GM20000 (cell line): ENCODE measurements around the gene CRELD2.
A peak's percentile ranks its signal among the peaks of the same experiment; 100 is the strongest.

ENCODE experiments used
- DNase-seq: peaks from one replicate; pipeline ENCODE4 v3.0.0; 2012; ENCODE audit warnings: low spot score
- TF ChIP-seq, protein P1 (sequence below): IDR thresholded peaks from 2 replicates; pipeline ENCODE4 v1.5.1; 2012; ENCODE audit warnings: mild to moderate bottlenecking, control low read depth; ENCODE audit errors: extremely low read depth, missing control alignments

CRELD2 gene

DNA sequence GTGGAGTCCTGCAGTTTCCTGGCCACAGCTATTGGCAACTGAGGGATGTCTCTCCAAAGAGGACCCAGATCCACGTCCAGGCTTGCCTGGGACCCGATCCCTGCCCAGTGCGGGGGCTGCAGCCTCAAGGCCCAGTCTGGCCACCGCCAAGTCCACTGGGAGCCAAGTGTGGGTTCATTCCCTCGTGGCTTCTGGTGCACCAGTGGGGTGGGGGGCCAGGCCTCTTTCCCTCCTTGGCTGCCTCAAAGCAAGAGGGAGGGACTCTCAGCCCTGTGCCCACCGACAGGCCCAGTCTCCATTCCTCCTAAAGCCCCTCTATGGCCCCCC, 28.8 kb downstream of the CRELD2 start:
- TF ChIP-seq, protein P1, sequence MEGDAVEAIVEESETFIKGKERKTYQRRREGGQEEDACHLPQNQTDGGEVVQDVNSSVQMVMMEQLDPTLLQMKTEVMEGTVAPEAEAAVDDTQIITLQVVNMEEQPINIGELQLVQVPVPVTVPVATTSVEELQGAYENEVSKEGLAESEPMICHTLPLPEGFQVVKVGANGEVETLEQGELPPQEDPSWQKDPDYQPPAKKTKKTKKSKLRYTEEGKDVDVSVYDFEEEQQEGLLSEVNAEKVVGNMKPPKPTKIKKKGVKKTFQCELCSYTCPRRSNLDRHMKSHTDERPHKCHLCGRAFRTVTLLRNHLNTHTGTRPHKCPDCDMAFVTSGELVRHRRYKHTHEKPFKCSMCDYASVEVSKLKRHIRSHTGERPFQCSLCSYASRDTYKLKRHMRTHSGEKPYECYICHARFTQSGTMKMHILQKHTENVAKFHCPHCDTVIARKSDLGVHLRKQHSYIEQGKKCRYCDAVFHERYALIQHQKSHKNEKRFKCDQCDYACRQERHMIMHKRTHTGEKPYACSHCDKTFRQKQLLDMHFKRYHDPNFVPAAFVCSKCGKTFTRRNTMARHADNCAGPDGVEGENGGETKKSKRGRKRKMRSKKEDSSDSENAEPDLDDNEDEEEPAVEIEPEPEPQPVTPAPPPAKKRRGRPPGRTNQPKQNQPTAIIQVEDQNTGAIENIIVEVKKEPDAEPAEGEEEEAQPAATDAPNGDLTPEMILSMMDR: no peak

DNA sequence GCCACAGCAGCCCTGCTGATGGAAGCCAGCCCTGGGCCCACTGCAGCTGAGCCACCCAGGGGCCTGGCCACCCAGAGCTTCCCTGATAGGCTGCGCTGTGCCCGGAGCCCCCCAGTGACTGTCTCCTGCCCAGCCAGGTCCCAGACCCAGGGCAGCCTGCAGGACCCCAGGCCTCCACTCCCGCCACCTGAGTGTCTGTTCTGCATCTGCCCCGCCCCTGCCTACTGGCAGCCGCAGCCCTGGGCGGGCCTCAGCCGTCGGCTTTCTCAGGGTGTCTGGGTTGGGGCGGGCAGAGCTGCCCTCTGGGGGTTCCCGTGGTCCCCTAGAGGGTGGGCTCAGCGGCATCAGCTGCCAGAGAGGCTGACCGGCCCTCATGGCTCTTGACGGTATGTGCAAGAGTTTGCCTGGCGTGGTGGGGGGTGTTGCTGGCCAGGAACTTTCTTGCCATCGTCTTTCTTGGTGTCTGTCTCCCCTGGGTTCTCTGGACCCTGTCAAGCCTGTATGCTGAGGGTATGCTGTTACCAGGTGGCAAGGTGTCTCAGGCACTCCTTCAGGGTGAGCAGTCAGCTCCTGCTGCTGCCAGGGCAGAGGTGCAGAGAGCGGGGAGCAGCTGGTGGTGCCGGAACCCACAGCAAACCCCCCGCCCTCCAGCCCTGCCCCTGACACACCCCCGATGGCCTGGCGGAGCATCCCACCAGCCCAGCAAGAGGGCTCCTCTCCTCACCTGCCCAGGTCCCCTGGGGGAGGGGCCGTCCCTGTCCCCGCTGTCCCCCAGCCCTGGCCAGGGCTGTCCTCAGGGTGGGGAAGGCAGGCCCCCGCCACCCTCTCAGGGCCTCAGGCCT, 29.9 kb downstream of the CRELD2 start:
- no peak for DNase-seq
- TF ChIP-seq, protein P1: no peak

More for the DNA sequence above, 28.8 kb downstream of the CRELD2 start:
- DNase-seq: no peak

DNA sequence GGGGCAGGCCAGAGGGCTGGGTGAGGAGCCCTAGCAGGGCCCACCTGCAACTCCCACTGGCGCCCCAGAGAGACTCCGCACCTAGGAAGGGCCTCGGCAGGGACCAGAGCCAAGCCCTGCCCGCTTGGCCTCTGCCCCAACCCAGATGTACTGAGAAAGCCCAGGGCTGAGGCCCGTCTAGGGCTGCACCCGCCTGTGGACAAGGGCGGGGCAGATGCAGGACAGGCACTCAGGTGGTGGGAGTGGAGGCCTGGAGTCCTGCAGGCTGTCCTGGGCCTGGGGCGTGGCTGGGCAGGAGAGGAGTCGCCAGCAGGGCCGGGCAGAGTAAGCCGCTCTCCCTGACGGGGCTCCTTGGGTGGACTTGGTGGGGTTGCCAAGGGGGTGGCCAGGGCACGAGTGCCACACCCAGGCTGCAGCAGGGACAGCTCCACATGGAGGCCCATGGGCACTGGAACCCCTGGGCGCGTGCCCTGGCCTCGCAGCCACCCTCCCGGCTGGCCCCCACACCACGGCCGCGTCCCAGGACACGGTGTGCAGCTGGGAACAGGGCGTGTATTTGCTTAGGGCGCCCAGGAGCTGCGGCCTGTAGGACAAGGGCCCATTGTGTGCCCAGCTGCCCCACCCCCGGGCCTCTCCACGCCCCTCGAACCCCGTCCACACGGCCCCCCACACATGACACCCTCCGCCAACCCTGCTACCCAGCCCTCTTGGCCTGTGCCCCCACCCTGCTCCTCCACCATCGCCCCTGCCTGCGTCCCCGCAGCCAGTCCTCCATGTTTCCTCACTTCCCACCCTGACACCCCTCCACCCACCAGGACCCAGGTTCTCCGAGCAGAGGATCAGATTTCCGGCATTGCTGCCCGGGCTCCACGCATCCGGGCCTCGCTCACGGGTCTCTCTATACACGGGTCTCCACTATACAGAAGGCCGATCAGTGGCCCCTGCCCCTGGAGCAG, 30.8 kb downstream of the CRELD2 start:
- no peak for DNase-seq
- TF ChIP-seq, protein P1: no peak

DNA sequence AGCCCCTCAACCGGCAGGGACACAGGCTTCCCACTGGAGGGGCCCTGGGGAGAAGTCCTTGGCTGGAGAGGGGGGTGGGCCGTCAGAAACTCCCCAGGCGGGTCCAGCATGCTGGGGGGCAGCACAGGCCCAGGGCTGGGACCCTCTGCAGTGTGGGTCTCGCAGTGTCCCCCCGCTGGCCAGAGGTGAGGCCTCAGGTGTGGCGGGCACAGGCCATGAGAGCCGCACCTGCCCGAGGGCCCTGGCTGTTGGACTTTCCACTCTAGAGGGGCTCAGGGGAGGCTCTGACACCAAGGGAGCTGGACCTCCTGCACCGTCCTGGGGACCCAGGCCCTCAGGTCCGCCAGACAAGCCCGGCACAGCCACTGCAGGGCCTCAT, 31.5 kb downstream of the CRELD2 start:
- TF ChIP-seq, protein P1: no peak
- no peak for DNase-seq

DNA sequence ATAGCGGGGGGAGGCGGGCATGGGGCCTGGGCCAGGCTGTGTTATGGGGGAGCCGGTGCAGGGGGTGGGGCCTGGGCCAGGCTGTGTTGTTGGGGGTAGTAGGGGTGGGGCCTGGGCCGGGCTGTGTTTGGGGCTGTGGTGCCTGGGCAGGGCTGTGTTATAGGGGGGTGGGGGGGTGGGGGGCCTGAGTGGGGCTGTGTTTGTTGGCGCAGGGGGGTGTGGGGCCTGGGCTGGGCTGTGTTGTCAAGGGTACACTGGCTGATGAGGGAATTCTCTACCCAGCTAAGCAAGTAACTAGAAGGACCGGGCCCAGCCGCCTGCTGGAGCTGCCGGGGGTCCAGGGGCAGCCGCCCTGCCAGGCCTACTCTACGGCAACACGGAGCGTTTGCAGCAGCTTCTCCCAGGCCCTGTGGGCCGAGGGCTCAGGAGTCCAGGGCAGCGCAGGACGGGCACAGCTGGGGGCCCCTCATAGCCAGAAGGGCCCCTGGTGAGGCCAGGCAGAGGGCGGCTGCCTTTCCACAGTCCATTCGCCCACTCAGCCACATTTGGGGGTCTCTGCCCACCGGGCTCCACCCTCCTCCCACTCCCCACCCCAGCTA, 32.1 kb downstream of the CRELD2 start:
- no peak for DNase-seq

DNA sequence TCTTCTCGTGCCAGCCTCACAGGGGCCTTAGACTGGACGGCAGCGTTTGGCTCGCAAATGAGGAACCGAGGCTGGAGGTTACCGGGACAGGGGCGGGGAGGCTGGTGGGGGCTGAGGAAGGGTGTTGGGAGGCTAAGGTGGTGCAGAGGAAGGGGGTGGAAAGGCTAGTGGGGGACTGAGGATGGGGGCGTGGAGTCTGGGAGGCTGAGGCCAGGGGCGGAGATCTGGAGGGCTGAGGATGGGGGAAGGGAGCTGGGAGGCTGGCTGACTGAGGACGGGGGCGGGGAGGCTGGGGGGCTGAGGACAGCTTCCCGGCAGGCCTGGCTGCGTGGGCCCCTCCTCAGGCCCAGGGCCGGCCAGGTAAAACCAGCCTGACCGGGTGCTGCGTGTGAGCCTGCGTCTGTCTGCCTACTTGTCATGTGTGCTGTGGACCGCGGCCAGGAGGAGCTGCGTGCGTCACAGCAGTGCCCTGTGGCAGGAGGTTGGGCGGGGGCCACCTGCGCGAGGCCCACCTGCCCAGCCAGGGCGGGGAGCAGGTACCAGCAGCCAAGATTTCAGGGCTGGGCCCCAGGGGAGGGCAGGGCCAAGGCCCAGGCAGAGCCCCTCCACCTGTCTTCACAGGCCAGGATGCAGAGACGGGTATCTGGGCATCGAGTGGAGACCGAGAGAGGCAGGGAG, 32.7 kb downstream of the CRELD2 start:
- DNase-seq: peak; percentile 63
- TF ChIP-seq, protein P1: no peak

More for the DNA sequence above, 32.1 kb downstream of the CRELD2 start:
- TF ChIP-seq, protein P1: no peak
